Measurements from ENCODE around the gene CTNS.

GRCh38 chr17:3632287-3632686, 4.3 kb upstream of the CTNS start:
- TF ChIP-seq EZH2 (IDR thresholded peaks at IDR 0.05) = no peak
- no peak for TF ChIP-seq CTCF (IDR thresholded peaks at IDR 0.05)
- no peak for TF ChIP-seq EZH2phosphoT487 (IDR thresholded peaks at IDR 0.05)
